Heart right ventricle (tissue), 16 donors: ENCODE data around the gene CCDC51. TPM values are rescaled to one million over a fixed set of nuclear protein-coding genes. Genes with fewer than 3 reads are reported as not detected.

Experiments
- ATAC-seq, 8 donors: fragments of 200-7000 bp; cut with Tn5 transposase; one replicate each; pipeline ENCODE4 v1.9.1; 2020; ENCODE audit warnings: mild to moderate bottlenecking in 8 of 8, moderate library complexity in 8 of 8, moderate number of reproducible peaks in 1 of 8
- DNase-seq, 2 donors: peaks; one replicate each; pipeline ENCODE4 v3.0.0-alpha.2; 2020
- H3K27ac ChIP-seq, 10 donors: fragments of 200-600 bp; sonication (generic) in 2 of 10; one replicate each; pipeline versions ENCODE4 v1.5.0 to v1.8.0; 2020 to 2022; ENCODE audit warnings: mild to moderate bottlenecking in 3 of 10
- H3K27me3 ChIP-seq, 7 donors: fragments of 200-600 bp; one replicate each; pipeline ENCODE4 v1.8.0; 2021 to 2022; ENCODE audit warnings: mild to moderate bottlenecking in 2 of 7
- H3K36me3 ChIP-seq, 9 donors: fragments of 200-600 bp; sonication (generic) in 1 of 9; one replicate each; pipeline versions ENCODE4 v1.5.0 to v1.8.0; 2020 to 2022; ENCODE audit warnings: mild to moderate bottlenecking in 2 of 9
- H3K4me1 ChIP-seq, 9 donors: fragments of 200-600 bp; sonication (generic) in 1 of 9; one replicate each; pipeline versions ENCODE4 v1.5.0 to v1.8.0; 2020 to 2022; ENCODE audit warnings: mild to moderate bottlenecking in 4 of 9
- H3K4me3 ChIP-seq, 10 donors: fragments of 200-600 bp; sonication (generic) in 2 of 10; one replicate each; pipeline versions ENCODE4 v1.5.0 to v1.8.0; 2020 to 2022; ENCODE audit warnings: mild to moderate bottlenecking in 7 of 10, moderate library complexity in 2 of 10
- H3K9me3 ChIP-seq, 11 donors: fragments of 200-600 bp in 10 of 11; sonication (generic) in 2 of 11; one replicate each; pipeline versions ENCODE4 v1.5.0 to v1.8.0; 2013 to 2022; ENCODE audit warnings: mild to moderate bottlenecking in 2 of 11, control low read depth in 1 of 11, moderate library complexity in 1 of 11
- WGBS, 2 donors: extraction: QIAGEN DNeasy Blood & Tissue Kit; methylation state at CpG; one replicate each; pipeline ENCODE4 v1.1.7; 2013; ENCODE audit warnings: inconsistent platforms in 1 of 2; 5-methylcytosine and 5-hydroxymethylcytosine counted together
- intact Hi-C, 10 donors: fragments of 100-400 bp; cut with DNase I; formaldehyde crosslinking; loops; one replicate each; pipeline versions ENCODE4 v1.11.1 to v1.14.2; 2022
- polyA plus RNA-seq, 2 donors: library from polyadenylated mRNA; stranded (reverse); fragments of 200-250 nt; gene quantifications; one replicate each; pipeline ENCODE4 v1.2.3, GENCODE V29; 2013
- total RNA-seq, 10 donors: library from RNA; stranded (reverse); fragmentation: NEBNext Ultra II Directional in 3 of 10; extraction: Animal tissue kit (Norgen Biotek cat#: 25700) in 3 of 10; gene quantifications; one replicate each; pipeline versions ENCODE4 v1.2.1 to v1.2.4, GENCODE V29; 2021 to 2023
- TF ChIP-seq, protein P1 (sequence below), 9 donors: fragments of 200-600 bp; sonication (generic) in 2 of 9; IDR thresholded peaks; one replicate each; pipeline versions ENCODE4 v1.5.0 to v1.8.0; 2021 to 2022; ENCODE audit warnings: antibody characterized with exemption in 9 of 9, mild to moderate bottlenecking in 5 of 9, moderate library complexity in 1 of 9
- donor health status: Arrhythmogenic right ventricular cardiomyopathy.
- donor health status: ischemic (EF 13 %, LVEDD 7.1; RV severe dilation, severe dysfunction).
- donor health status: healthy with polysubstance abuse.
- donor health status: DM: no; HTN: yes; CAD: no.
- donor health status: DM: no; HTN: no; CAD: no.
- donor health status: ischemic (EF 25% LVEDD 6.9; RV normal size, moderate dysfunction).
- donor health status: ischemic (EF 25% LVEDD 5.7; RV mildly dilated, moderate dysfunction).
- donor health status: healthy.
- donor health status: DM: yes; HTN: yes; CAD: no.
- donor health status: Ischemic cardiomyopathy.
- donor health status: ischemic (EF 35%, LVEDD 5.7; RV mildly dilated, moderate dysfunction).
- donor health status: nonischemic (EF 11% LVEDD 7.7; RV severe dilation, severe dysfunction).
- donor health status: DM: yes; HTN: yes; CAD: no.
- donor health status: PGD.
- donor health status: ischemic (EF 29% LVEDD 5.4; RV normal size, mild dysfunction).
- donor health status: nonischemic (EF 23%, LVEDD 6.1; RV moderate dilation, normal function).

CCDC51 gene
- total and polyA plus RNA-seq, 12 donors: 4.7 to 14.3 (median 11.5) TPM

DNA sequence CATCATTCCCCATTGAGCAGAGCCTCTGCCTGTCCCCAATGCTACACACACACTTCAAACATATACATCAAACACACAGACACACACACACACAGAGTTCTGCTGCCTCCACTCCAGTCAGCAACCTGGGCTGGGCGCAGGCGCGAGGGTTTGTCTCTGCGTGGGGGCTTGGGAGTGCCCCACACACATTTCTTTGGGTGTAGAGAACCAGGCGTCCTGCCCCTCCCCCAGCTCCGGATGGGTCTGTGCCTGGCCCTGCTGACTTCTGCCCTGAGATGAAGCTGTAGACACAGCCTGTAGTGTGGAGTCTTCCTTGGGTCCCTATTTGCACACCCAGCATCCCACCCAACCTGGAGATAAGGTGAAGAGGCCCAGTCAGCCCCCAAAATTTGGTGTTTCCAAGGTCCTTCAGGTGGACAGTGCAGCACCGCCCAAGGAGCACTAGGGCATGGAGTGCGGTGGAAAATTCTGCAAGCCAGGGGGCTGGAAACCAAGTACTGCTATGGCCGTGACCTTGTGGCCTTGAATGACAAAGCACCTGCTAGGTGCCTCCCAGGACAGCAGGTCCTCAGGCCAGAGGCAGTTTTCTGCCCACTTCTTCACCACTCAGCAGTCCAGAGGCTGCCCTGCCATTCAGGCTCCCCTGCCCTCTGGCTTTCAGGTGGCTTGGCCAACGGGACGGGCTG lies 41.1 kb downstream of the CCDC51 start:
- no peaks in the 10 kb centered on the region for H3K9me3 ChIP-seq
- DNase-seq (no peak), ATAC-seq (peak in 1 of 8 donors; percentile 5)
- peaks cover 0 to 24% (median 0%) of the 10 kb centered on the region in 7 donors for H3K27me3 ChIP-seq
- peaks cover 0 to 11% (median 0%) of the 10 kb centered on the region in 9 donors for H3K4me1 ChIP-seq
- 62 to 67% methylated on average over 11 of the region's 11 CpGs for WGBS, 2 donors
- peaks cover 0 to 8% (median 0%) of the 10 kb centered on the region in 9 donors for H3K36me3 ChIP-seq
- intact Hi-C loops: loop anchor here in 2 of 10 donors (10.0 kb wide), 2 partner anchors 114 to 124 kb away; no protein-coding TSS in a partner anchor
- H3K27ac ChIP-seq: no peak overlapping the region
- TF ChIP-seq, protein P1, sequence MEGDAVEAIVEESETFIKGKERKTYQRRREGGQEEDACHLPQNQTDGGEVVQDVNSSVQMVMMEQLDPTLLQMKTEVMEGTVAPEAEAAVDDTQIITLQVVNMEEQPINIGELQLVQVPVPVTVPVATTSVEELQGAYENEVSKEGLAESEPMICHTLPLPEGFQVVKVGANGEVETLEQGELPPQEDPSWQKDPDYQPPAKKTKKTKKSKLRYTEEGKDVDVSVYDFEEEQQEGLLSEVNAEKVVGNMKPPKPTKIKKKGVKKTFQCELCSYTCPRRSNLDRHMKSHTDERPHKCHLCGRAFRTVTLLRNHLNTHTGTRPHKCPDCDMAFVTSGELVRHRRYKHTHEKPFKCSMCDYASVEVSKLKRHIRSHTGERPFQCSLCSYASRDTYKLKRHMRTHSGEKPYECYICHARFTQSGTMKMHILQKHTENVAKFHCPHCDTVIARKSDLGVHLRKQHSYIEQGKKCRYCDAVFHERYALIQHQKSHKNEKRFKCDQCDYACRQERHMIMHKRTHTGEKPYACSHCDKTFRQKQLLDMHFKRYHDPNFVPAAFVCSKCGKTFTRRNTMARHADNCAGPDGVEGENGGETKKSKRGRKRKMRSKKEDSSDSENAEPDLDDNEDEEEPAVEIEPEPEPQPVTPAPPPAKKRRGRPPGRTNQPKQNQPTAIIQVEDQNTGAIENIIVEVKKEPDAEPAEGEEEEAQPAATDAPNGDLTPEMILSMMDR (IDR thresholded peaks at IDR 0.05): no peak
- H3K4me3 ChIP-seq: no peak overlapping the region

DNA sequence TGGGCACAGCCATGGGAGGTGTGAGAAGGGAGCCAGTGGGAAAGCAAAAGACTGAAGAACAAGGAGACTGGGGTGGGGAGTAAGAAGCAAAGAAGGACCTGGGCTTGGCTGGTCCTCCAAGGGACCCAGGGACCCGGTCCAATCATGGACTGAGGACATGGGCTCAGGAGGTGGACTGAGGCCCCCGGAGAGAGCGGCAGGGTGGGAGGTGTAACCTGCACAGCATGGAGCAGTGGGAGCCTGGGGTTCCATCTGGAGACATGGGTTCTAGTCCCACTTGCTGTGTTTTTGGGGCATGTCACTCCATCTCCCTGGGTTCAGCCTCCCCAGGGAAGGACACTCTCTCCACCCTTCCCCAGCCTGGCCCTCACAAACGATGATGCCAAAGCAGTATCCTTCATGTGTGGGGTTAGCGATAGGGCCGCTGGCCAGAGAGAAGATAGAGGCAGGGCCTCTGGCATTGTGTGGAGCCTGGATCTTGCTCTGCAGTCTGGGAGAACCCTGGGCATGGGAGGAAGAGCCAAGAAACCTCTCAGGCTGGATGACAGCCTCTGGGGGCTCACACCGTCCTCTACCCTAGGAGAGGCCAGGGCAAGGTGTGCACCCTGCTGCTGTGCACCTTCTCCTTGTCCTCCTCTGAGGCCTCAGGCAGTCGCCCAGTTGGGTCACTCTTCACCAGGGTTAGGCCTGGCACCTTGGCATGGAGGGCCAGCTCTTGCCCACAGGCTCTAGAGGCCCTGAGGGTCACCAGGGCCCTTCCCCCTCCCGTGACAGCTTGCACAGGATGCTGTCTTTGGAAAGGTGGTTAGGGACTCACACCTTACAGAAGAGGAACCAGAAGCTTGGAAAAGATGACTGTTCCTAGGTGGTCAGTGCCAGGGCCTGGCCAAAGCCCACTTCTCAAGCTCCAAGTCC lies 41.9 kb downstream of the CCDC51 start:
- intact Hi-C loops: loop anchor here in 2 of 10 donors (10.0 kb wide), 2 partner anchors 113 to 123 kb away; no protein-coding TSS in a partner anchor
- 68 to 69% methylated on average over 9 of the region's 9 CpGs for WGBS, 2 donors
- H3K27ac ChIP-seq: no peak overlapping the region
- peaks cover 0 to 27% (median 0%) of the 10 kb centered on the region in 7 donors for H3K27me3 ChIP-seq
- H3K4me1 ChIP-seq: peaks cover 0 to 11% (median 0%) of the 10 kb centered on the region in 9 donors
- H3K4me3 ChIP-seq: no peak overlapping the region
- peak in 1 of 8 donors; percentile 6 for ATAC-seq
- peaks cover 0 to 5% (median 0%) of the 10 kb centered on the region in 9 donors for H3K36me3 ChIP-seq
- H3K9me3 ChIP-seq: no peaks in the 10 kb centered on the region
- no peak for DNase-seq
- TF ChIP-seq, protein P1 (IDR thresholded peaks at IDR 0.05): no peak

DNA sequence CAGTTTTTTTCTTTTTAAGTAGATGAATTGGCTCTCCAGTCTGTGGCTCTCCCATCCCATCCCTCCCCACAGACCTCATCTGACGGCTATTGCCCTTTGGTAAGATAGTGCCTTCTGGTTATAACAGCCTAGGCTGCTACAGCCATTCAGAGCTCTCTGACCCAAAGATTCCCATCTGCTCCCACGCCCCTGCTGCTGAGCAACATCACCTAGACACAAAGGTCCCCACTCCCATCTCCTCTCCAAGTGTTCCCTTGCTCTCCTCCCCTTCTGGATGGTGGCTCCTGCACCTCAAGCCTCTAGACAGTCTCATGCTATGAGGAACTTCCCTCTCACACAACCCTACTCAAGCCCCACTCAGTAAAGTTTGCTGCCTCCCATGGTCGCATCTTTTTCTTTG lies 44.2 kb downstream of the CCDC51 start:
- DNase-seq (no peak), ATAC-seq (no peak)
- intact Hi-C loops: loop anchor here in 2 of 10 donors (10.0 kb wide), 2 partner anchors 111 to 121 kb away; no protein-coding TSS in a partner anchor
- Histone ChIP-seq H3K27me3 (peaks cover 0 to 27% (median 0%) of the 10 kb centered on the region in 7 donors), H3K27ac (no peak overlapping the region), H3K9me3 (no peaks in the 10 kb centered on the region), H3K4me1 (no peaks in the 10 kb centered on the region), H3K4me3 (no peak overlapping the region), H3K36me3 (no peaks in the 10 kb centered on the region)
- 62 to 65% methylated on average over 3 of the region's 3 CpGs for WGBS, 2 donors
- TF ChIP-seq, protein P1 (IDR thresholded peaks at IDR 0.05): no peak

GRCh38 chr3:48394391-48394790 lies 45.5 kb downstream of the CCDC51 start:
- Histone ChIP-seq H3K36me3 (no peaks in the 10 kb centered on the region), H3K4me1 (no peaks in the 10 kb centered on the region), H3K27ac (no peak overlapping the region), H3K4me3 (no peak overlapping the region), H3K27me3 (peaks cover 0 to 27% (median 0%) of the 10 kb centered on the region in 7 donors), H3K9me3 (no peaks in the 10 kb centered on the region)
- TF ChIP-seq, protein P1 (IDR thresholded peaks at IDR 0.05): no peak
- ATAC-seq (no peak), DNase-seq (no peak)
- WGBS, 2 donors: 87 to 93% methylated on average over 2 of the region's 2 CpGs
- intact Hi-C loops: loop anchor here in 2 of 10 donors (10.0 kb wide), 2 partner anchors 110 to 120 kb away; no protein-coding TSS in a partner anchor
